ENCODE results near the gene KRT71.

Gene KRT71

DNA sequence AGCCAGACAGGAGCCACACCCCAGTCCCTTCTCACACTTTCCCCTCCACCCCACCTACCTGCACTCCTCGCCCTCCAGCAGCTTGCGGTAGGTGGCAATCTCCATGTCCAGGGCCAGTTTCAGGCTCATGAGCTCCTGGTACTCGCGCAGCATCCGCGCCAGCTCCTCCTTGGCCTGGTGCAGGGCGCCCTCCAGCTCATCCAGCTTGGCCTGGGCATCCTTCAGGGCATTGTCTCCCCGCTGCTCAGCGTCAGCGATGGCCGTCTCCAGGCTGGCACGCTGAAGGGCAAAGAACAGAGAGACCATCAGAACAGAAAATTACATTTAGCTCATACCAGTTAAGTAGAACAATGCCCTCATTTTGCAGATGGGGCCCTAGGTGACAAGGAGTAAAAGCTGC, 15.2 kb upstream of the KRT71 start:
- in situ Hi-C loops (cut with HindIII; ENCODE audit: low pct_unique_long_range_greater_than_20kb, low sequenced_read_pairs): no loop called here
- TF ChIP-seq JUND (IDR thresholded peaks at IDR 0.05; ENCODE audit: low read depth): no peak
- no peak for DNase-seq (ENCODE audit: low read depth in 1 of 2, low spot score in 1 of 2)

DNA sequence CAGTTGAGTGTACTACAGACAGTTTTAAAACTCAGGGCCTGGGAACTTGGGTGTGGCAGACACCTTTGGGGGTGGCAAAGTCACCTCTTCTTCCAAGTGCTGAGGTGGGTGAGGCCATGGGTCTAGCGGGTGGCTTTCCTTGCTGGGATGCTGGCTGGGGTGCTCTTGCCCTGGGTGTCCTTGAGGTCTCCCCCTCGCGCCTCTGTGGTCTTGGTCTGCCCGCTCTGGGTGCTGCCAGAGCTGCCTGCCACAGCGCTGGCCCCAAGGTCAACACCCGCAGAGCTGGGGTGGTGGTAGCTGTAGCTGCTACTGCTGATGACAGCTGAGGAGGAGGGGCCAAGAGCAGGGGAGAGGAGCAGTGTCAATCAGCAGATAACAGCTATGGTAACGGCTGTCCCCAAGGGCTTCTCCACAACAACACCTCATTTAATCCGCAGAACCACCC, 13.9 kb upstream of the KRT71 start:
- in situ Hi-C loops (cut with HindIII; ENCODE audit: low pct_unique_long_range_greater_than_20kb, low sequenced_read_pairs): no loop called here

DNA sequence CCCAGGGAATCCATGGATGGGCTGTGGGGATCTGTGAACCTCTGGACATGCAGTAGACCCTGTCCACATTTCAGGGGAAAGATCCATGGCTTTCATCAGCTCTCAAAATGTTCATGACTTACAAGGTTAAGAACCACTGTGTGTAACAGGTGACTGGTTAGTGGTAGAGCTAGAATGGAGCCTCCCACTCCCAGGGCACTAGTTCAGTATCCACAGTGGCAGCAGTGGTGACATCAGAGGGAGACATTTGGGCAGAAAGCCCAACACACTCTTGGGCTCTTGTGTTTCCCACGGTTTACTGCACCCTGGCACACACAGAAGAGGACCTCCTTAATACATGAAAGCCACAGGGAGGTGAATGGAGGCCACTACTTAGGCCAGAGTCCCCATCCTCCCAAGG, 11.6 kb upstream of the KRT71 start:
- in situ Hi-C loops (cut with HindIII; ENCODE audit: low pct_unique_long_range_greater_than_20kb, low sequenced_read_pairs): no loop called here
- no peak for TF ChIP-seq JUND (IDR thresholded peaks at IDR 0.05; ENCODE audit: low read depth)
- DNase-seq (ENCODE audit: low read depth in 1 of 2, low spot score in 1 of 2): no peak

More for the DNA sequence above, 13.9 kb upstream of the KRT71 start:
- no peak for TF ChIP-seq JUND (IDR thresholded peaks at IDR 0.05; ENCODE audit: low read depth)
- no peak for DNase-seq (ENCODE audit: low read depth in 1 of 2, low spot score in 1 of 2)

DNA sequence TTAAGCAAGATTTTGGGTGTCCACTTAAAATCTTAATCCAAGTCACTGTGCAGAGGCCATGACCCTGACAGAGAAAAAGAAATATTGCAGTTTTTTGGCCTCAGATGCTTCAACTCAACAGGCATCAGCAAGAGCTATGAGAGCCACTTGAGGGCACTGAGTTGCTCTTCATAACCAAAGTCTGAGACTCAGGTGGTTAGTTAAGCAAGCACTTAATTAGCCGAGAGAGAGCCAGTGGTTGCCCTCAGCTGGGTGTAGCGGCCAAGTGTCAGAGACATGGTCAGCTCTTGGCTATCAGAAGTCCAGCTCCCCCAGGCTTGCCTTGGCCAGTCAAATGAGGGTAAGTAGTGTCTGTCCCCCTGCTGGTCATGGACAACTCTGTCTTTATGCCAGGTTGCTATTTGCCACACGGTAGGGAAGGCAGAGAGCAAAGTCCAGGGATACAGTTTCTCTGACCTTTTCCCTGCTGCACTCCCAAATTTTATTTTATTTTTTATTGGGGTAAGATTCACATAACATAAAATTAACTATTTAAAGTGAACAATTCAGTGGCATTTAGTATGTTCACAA, 9.0 kb upstream of the KRT71 start:
- no peak for TF ChIP-seq JUND (IDR thresholded peaks at IDR 0.05; ENCODE audit: low read depth)
- peak in 1 of 2 experiments; percentile 39 for DNase-seq (ENCODE audit: low read depth in 1 of 2, low spot score in 1 of 2)
- in situ Hi-C loops (cut with HindIII; ENCODE audit: low pct_unique_long_range_greater_than_20kb, low sequenced_read_pairs): no loop called here

DNA sequence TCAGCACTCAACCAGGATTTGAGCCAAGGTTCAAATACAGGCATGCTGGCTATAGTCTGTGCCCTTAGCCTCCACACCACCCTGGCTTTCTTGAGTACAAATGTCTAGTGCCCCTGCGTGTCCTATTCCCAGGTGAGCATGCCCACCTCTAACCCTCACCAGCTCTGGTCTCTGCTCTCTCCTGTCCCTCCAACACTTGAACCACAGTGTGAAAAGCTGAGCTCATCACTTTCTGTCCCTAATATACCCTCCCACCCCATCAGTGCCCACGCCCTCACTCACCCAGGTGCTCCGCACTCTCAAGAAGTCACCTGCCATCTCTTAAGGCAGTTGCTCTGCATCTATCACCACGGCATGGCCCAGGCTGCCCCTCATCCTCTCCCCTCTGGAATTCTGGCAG, 7.0 kb upstream of the KRT71 start:
- no peak for TF ChIP-seq JUND (IDR thresholded peaks at IDR 0.05; ENCODE audit: low read depth)
- DNase-seq (ENCODE audit: low read depth in 1 of 2, low spot score in 1 of 2): no peak
- in situ Hi-C loops (cut with HindIII; ENCODE audit: low pct_unique_long_range_greater_than_20kb, low sequenced_read_pairs): no loop called here

DNA sequence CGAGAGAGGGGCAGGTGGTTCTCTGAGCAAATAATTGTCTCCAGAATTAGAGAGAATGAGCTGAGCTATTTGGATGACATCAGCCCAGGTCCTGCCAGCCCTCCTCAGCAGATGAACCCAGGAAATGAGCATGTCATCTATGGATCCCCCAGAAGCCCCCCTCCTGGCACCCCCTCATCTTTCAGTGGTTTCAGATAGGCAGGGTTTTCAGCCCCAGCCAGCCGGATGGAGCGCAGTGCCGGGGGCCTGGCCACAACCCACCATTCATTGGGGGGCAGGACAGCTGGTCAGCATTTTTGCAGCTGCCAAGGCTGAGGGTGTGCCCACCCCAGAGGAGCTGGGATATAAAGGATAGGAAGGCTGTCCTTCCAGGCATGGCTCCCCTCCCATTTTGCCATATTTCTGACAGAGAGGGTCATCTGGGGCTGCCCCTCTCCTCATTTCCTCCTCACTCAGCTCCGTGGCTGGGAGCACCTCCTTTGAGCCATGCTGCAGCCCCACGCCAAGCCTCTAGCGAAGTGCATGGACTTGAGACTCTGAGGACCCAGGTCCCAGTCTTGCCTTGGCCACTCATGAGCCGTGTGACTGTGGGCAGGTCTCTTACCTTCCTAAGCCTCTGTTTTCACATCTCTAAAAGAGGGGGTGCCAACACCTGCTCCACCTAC, 6.0 kb upstream of the KRT71 start:
- no peak for DNase-seq (ENCODE audit: low read depth in 1 of 2, low spot score in 1 of 2)
- no peak for TF ChIP-seq JUND (IDR thresholded peaks at IDR 0.05; ENCODE audit: low read depth)
- in situ Hi-C loops (cut with HindIII; ENCODE audit: low pct_unique_long_range_greater_than_20kb, low sequenced_read_pairs): no loop called here

DNA sequence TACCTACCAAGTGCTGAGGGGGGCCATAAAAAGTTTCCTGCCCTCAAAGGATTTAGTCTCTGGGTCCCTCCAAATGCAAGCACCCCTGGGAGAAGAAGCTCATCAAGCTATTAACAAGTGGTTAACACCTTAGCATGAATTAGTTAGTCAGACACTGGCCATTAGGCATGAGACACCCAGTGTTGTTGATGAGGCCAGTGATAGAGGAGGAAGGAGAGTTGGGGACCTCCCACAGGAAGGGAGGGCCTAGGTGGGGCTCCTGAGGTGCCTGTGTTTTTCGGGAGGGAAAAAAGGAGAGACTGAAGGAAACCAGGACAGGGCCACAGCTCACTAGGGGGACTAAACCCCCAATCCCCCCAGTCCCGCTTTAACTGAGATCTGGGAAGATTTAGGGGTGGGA, 4.5 kb upstream of the KRT71 start:
- no peak for TF ChIP-seq JUND (IDR thresholded peaks at IDR 0.05; ENCODE audit: low read depth)
- in situ Hi-C loops (cut with HindIII; ENCODE audit: low pct_unique_long_range_greater_than_20kb, low sequenced_read_pairs): no loop called here

DNA sequence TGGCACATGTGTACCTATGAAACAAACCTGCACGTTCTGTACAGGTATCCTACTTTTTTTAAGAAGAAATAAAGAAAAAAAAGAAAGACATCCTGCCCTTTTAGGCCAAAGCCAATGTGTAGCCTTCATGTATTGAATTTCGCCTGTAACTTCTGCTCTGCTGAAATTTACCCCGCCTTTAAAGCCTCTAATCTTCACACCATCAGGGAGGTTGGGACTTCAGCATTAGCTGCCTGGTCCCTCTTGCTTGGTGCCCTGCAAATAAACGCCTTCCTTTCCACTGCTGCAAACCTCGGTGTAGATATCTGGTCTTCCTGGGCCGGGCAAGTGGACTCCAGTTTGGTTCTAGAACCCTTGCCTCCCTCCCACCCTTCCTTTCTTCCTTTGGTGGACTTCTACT, 2.6 kb upstream of the KRT71 start:
- DNase-seq (ENCODE audit: low read depth in 1 of 2, low spot score in 1 of 2): no peak
- in situ Hi-C loops (cut with HindIII; ENCODE audit: low pct_unique_long_range_greater_than_20kb, low sequenced_read_pairs): no loop called here
- no peak for TF ChIP-seq JUND (IDR thresholded peaks at IDR 0.05; ENCODE audit: low read depth)

More for the DNA sequence above, 4.5 kb upstream of the KRT71 start:
- no peak for DNase-seq (ENCODE audit: low read depth in 1 of 2, low spot score in 1 of 2)

DNA sequence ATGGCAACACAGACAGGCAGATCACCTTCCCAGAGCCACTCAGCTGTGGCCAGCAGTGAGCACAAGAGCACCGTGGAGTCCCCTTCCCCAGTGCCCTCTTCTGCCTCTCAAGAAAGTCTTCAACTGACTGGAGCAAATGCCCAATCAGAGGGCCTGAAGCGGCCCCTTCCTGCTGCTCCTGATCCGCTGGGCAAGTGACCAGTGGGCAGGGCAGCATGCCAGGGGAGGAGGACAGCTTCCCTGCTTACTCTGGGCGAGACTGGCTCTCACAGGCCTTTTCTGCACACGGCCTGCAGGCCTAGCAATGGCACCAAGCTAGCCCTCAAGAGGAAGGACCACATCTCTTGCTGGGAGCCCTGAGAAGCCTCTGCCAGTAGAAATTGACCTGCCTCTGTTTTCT, 890 bp downstream of the KRT71 start:
- no peak for DNase-seq (ENCODE audit: low read depth in 1 of 2, low spot score in 1 of 2)
- in situ Hi-C loops (cut with HindIII; ENCODE audit: low pct_unique_long_range_greater_than_20kb, low sequenced_read_pairs): no loop called here
- TF ChIP-seq JUND (IDR thresholded peaks at IDR 0.05; ENCODE audit: low read depth): no peak

DNA sequence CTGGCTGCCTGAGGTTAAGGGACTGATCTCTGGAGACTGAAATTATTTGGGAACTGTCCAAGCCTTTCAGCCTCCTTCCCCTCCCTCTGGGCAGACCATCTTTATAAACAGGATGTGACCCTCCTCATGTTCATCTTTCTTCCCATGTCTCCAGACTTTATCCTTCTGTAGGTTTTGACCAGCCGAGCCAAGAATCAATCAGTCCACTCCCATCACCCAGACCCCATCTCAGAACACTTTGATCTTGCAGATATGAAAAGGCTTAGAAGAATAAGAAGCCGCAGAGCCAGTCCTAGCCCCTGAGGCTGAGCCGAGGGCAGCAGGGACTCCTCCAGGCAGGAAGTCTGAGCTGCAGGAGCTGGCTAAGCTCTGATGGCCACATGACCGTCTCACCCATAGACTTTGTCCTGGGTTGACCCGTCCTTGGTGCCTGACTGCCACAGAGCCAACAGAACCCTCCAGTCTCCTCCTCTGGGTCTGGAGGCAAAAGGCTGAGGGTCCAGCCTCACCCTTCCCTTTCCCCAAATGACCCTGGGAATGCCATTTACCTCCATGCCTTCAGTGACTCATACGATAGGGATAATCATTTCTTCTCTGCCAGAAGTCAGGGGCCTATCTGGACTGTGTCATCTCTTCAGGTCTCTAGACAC, 1.6 kb downstream of the KRT71 start:
- in situ Hi-C loops (cut with HindIII; ENCODE audit: low pct_unique_long_range_greater_than_20kb, low sequenced_read_pairs): no loop called here
- TF ChIP-seq JUND (IDR thresholded peaks at IDR 0.05; ENCODE audit: low read depth): no peak
- DNase-seq (ENCODE audit: low read depth in 1 of 2, low spot score in 1 of 2): no peak

DNA sequence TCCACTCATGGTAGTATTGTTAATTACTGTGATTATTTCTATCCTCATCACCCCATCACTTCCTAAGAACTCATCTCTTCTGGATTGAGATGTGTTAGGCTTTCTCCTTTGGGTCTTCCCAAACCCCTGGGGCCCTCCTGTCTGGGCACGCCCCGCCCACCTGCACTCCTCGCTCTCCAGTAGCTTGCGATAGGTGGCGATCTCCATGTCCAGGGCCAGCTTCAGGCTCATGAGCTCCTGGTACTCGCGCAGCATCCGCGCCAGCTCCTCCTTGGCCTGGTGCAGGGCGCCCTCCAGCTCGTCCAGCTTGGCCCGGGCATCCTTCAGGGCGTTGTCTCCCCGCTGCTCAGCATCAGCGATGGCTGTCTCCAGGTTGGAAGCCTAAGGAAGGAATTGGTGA, 6.8 kb downstream of the KRT71 start:
- in situ Hi-C loops (cut with HindIII; ENCODE audit: low pct_unique_long_range_greater_than_20kb, low sequenced_read_pairs): no loop called here
- no peak for TF ChIP-seq JUND (IDR thresholded peaks at IDR 0.05; ENCODE audit: low read depth)
- no peak for DNase-seq (ENCODE audit: low read depth in 1 of 2, low spot score in 1 of 2)

DNA sequence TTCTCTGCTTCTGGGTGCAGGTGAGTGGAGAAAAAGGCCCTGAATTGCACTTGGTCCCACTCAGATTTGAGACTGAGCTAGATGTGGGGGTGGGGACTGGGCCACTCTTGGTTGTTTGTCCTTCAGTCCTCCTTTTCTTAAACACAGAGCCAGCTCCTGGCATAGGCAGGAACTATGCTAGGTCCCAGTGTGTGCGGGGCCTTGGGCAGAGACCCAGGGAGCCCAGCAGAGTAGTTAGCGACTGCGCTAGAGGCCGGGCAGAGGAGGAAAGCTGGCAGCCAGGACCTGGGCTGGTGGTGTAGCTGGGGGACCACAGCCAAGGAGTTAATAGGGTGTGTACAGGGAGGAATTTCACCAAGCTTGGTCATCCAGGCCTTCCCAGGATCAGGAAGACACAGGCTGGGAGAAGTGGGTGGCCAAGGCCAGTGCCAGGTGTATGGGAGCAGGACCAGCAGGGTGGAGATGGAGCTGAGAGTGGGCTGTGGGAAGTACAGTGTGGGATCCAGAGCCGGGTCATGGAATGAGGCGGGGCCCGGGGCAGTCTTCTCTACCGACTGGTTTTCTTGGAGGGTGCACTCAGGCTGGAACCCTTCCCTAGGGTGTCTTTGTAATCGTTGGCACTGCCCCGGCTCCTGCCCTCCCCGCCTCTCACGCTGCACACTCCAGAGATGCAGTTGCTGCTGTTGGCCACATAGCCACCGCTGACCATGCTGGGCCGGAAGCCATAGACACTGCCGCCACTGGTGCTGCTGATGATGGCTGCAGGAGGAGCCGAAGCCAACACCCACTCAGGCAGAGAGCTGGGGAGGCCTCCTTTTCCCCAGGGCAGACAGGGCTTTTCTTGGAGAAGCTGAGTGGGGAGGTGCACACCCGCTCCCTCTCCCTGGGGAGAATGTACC, 8.7 kb downstream of the KRT71 start:
- in situ Hi-C loops (cut with HindIII; ENCODE audit: low pct_unique_long_range_greater_than_20kb, low sequenced_read_pairs): no loop called here
- no peak for DNase-seq (ENCODE audit: low read depth in 1 of 2, low spot score in 1 of 2)
- no peak for TF ChIP-seq JUND (IDR thresholded peaks at IDR 0.05; ENCODE audit: low read depth)

All from T47D (cell line).